ENCODE measurements around the gene TRAK1.

The TRAK1 gene

DNA sequence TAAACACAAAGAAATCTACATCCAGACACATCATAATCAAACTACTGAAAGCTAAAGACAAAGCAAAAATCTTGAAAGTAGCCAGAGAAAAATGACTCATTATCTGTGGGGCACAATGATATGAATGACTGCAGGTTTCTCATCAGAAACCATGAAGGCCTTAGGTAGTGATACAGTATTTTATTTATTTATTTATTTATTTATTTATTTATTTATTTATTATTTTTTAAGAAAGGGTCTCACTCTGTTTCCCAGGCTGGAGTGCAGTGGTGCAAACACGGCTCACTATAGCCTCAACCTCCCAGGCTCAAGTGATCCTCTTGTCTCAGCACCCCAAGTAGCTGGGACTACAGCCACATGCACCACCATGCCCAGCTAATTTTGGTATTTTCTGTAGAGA, 159.6 kb downstream of the TRAK1 start:
- DNase-seq: no peak

GRCh38 chr3:42254566-42254965, 163.4 kb downstream of the TRAK1 start:
- DNase-seq: no peak

DNA sequence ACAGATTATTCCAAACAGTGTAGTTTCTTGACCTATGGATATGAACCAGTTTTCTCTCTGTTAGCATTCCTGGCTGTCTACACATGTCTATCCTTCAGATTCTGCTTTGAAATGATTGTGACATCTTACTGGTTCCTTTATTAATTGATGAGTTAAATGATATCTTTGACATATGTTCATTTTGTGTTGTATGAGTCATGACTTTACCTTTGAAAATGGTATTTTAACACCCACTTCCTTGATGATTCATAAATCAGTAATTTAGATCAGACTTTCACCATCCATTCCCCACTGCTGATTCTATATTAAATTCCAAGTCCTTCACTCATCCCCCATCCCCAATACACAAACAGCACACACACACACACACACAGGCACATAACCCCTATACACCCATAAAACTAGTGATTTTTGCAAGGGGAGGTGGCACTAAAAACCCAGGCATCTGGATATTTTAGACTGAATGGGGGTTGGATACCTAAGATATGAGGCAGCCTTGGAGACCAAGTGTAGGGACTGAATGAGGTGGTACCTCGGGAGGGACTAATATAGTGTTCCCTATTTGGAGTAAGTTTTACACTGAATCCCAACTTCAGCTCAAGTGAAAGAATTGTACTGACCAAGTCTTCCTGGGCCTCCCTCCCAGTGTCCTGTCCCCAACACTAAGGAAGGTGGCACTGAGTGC, 165.1 kb downstream of the TRAK1 start:
- DNase-seq: no peak

DNA sequence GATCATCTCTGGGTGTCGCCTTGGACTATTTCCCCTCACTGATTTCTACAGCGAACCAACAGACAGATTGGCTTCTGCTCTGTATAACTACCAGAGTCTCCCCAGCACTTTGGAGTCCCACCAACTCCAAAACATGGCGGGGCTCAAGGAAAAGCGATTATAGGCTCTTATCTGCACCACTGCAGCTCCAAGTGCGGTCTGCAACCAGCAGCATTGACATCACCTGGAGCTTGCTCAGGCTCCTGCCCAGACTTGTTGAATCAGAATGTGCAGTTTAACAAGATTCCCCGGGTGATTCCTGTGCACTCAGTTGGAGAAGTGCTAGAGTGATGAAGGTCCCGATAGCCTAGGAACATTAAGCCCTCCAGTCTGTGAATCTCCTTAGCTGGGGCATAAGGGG, 165.8 kb downstream of the TRAK1 start:
- DNase-seq: no peak

GRCh38 chr3:42262525-42262924, 171.4 kb downstream of the TRAK1 start:
- DNase-seq: no peak

GRCh38 chr3:42263354-42264346, 172.5 kb downstream of the TRAK1 start:
- no peak for DNase-seq

DNA sequence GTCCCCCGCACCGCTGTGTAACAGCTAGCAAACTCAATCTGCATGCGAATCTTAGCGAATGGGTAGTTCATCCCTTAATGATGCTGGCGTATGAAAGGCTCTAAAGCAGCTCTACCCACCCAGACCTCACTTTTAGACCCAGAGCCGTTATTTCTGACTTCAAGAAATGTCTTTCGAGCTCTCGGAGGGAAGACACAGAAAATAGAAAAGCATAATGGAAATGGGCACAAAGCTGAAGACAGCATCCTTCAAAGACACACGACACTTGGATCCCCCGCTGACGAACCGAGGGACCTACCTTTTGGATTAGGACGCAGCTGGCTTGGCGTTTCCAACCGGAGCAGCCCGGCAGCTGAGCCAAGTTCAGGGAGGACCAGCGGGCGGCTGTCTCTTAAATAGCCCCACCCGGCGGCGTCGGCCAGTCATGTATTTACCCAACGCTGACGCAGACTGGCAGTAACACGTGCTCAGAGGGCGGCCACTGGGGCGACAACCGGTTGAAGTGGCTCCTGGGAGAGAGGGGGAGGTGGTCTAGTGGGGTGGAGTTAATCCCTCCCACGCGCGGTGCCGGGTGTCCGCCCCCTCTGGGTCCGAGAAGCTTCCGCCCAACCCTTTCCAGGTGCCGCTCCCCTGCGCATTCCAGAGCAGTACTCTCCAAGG, 173.4 kb downstream of the TRAK1 start:
- peak in 3 of 4 experiments; percentile 6 to 19 (median 7) for DNase-seq

- DNase-seq: no peak
Measured at GRCh38 chr3:42265059-42265991, 174.2 kb downstream of the TRAK1 start.

GRCh38 chr3:42266085-42266484, 174.9 kb downstream of the TRAK1 start, which contains the start of gene CCK:
Gene CCK, minus strand, starts transcription at chr3:42266185. Its CDS starts 2,555 bp downstream, at chr3:42263630.
- no peak for DNase-seq

DNA sequence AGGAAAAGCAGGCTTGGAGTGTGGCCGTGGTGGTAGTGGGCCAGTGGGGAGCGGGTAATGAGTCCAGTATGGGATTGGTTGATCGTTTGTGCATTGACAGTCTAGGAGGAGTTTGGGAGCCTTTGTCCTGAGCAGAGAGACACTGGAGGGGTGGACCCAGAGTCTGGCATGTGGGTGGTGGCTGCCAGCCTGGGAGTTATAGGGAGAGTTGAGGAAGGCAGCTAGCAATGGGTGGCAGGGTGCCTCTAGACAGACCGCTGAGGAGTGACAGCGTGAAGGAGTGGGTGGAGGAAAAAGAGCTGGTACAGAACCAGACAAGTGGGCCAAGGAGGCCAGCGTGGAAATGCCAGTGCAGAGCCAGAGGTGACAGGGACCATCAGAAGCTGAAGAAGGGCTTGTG, 176.7 kb downstream of the TRAK1 start:
- no peak for DNase-seq

DNA sequence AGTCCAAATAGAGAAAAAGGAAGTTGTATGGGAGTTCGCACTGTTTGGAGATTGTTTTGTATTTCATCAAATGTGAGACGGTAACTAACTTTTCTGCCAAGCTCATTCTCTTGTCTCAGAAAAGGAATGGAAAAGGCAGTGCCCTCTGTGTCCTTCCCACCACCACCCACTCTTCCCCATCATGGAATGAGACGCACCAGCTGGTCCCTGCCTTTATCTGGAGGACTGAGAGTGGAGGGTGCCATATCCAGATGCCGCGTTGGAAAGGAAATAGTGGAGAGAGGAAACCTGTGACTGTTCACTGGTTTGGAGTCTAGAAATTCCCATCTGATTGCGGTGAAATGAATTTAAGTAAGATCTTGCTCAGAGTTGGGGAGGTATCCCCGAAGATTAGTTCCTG, 178.5 kb downstream of the TRAK1 start:
- DNase-seq: no peak

DNA sequence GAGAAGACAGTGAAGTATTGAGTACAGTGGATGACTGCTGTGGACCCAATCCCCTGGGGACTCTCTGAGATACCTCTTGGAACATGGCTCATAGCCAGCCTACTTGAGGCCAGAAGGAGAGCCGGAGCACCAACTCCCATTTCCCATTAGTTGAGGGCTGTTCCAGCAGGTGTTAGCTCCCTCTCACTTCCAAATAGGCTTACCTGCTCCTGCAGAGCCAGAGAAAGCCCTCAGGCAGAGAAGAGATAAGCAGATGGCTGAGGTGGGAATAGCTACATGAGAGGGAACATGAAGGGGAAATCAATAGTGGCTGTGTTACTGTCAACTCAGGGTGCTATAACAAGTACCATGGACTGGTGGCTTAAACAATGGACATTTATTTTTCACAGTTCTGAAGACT, 179.4 kb downstream of the TRAK1 start:
- DNase-seq: no peak

- no peak for DNase-seq
Measured at GRCh38 chr3:42271786-42272185, 180.6 kb downstream of the TRAK1 start.

DNA sequence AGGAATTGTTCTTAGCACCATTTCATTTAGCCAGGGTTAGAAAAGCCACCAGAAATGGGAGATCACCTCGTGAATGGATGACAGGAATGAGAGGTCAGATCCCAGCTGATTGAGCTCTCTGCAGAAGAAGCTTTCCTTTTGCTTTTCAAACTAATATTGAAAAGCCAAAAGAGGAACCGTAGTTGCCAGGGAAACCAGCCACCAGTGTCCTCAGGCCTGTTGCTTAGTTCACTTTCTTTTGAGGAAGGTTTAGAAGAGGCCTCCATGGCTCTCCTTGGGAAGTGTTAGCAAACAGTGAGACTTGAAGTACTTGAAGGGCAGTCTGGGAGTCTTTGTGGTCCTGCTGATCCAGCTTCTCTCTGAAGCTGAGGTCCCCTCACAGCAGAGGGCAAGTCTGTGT, 182.2 kb downstream of the TRAK1 start:
- peak; percentile 47 to 64 (median 60) for DNase-seq

DNA sequence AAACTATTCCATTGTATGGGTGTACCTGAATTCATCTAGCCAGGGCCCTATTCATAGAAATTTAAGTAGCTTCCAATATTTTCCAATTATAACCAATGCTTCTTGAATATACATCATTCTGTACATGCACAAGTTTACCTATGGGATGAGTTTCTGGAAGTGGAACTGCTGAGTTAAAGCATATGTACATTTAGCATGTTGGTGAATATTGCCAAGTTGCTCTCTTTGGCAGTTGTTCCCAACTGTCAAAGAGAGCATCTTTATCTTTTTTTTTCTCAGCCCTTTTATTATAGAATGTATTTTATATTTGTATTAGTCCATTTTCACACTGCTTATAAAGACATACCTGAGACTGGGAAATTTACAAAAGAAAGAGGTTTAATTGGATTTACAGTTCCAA, 183.1 kb downstream of the TRAK1 start:
- no peak for DNase-seq

DNA sequence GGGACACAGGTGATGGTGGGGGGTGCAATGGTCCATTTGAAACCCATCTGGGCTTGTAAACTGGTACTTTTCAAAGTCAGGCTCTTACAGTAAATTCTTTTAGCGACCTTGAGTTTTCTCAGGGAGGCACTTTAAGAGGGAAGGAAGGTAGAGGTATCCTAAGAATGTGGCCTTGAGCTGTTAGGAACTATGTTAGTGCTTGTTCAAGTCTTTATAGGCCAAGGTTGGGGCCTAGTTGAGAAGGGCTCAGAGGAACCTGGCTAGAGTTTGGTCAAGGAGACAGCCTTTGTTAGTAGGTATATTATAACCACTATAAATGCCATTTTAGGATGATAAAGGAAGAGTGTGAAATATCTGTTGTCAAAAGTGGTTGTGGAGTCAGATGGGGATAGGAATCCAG, 184.1 kb downstream of the TRAK1 start:
- DNase-seq: no peak

Data from suppressor macrophage (primary cell).